Panc1 (cell line): ENCODE results near the gene INPP4B.

Experiments
- SIN3A ChIP-seq: IDR thresholded peaks from 2 replicates; pipeline ENCODE4 v1.6.1; 2012; ENCODE audit warnings: low read depth, mild to moderate bottlenecking, low read length, moderate library complexity, borderline replicate concordance; ENCODE audit not compliant: insufficient read depth
- TF ChIP-seq, protein P1 (sequence below): fragments of 450-650 bp; IDR thresholded peaks from 2 replicates; pipeline ENCODE4 v1.5.1; 2017; ENCODE audit warnings: mild to moderate bottlenecking
- TF ChIP-seq, protein P2 (sequence below), 2 experiments: IDR thresholded peaks; 2 replicates each; pipeline ENCODE4 v1.6.1; 2011 to 2012; ENCODE audit warnings: low read depth in 2 of 2, control low read depth in 1 of 2, low read length in 1 of 2, mild to moderate bottlenecking in 1 of 2, moderate library complexity in 1 of 2; ENCODE audit not compliant: insufficient read depth in 1 of 2

DNA sequence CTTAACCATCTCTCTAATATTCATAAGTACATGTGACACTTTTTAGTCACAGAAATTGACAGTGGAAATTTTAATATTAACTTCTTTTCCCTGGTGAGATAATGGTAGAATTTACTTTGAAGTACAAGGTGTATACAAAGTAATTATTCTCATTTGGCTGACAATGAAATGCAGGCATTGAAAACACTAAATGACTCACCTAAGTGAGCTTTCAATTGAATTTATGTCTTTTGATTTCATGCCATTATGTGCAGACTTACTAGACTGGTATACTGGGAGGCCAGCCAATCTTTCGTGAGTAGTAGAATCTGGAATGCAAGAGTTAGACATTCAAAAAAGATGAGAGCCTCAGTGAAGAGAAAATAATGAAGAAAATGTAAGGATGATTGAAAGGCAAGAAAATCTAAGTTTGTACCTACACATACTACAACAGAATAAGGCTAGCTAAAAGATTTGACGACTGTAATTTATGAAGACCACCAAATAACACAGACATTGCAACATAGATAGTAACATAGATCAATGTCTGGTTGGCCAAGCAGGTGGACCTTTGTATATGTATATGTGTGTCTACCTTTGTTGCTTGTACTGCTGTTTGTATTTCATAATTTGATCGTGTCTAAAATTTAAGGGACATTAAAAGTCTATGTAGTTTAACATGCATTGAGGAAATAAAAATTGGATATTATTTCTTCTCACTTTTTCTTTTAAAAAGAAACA, 750.1 kb downstream of the INPP4B start:
- TF ChIP-seq, protein P1, sequence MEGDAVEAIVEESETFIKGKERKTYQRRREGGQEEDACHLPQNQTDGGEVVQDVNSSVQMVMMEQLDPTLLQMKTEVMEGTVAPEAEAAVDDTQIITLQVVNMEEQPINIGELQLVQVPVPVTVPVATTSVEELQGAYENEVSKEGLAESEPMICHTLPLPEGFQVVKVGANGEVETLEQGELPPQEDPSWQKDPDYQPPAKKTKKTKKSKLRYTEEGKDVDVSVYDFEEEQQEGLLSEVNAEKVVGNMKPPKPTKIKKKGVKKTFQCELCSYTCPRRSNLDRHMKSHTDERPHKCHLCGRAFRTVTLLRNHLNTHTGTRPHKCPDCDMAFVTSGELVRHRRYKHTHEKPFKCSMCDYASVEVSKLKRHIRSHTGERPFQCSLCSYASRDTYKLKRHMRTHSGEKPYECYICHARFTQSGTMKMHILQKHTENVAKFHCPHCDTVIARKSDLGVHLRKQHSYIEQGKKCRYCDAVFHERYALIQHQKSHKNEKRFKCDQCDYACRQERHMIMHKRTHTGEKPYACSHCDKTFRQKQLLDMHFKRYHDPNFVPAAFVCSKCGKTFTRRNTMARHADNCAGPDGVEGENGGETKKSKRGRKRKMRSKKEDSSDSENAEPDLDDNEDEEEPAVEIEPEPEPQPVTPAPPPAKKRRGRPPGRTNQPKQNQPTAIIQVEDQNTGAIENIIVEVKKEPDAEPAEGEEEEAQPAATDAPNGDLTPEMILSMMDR, result no peak
- no peak for TF ChIP-seq SIN3A
- TF ChIP-seq, protein P2, sequence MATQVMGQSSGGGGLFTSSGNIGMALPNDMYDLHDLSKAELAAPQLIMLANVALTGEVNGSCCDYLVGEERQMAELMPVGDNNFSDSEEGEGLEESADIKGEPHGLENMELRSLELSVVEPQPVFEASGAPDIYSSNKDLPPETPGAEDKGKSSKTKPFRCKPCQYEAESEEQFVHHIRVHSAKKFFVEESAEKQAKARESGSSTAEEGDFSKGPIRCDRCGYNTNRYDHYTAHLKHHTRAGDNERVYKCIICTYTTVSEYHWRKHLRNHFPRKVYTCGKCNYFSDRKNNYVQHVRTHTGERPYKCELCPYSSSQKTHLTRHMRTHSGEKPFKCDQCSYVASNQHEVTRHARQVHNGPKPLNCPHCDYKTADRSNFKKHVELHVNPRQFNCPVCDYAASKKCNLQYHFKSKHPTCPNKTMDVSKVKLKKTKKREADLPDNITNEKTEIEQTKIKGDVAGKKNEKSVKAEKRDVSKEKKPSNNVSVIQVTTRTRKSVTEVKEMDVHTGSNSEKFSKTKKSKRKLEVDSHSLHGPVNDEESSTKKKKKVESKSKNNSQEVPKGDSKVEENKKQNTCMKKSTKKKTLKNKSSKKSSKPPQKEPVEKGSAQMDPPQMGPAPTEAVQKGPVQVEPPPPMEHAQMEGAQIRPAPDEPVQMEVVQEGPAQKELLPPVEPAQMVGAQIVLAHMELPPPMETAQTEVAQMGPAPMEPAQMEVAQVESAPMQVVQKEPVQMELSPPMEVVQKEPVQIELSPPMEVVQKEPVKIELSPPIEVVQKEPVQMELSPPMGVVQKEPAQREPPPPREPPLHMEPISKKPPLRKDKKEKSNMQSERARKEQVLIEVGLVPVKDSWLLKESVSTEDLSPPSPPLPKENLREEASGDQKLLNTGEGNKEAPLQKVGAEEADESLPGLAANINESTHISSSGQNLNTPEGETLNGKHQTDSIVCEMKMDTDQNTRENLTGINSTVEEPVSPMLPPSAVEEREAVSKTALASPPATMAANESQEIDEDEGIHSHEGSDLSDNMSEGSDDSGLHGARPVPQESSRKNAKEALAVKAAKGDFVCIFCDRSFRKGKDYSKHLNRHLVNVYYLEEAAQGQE (IDR thresholded peaks at IDR 0.05; ENCODE audit: insufficient read depth in 1 of 2, low read depth in 2 of 2, low read length in 1 of 2), result no peak
